GM18861 (cell line): ENCODE data around the gene TOP3A.
A peak's percentile ranks its signal among the peaks of the same experiment; 100 is the strongest.
"Not testable (repeated sequence)": the region's sequence is repeated elsewhere in the genome, so short reads cannot be mapped to it uniquely, and the experiment has no call there.

ENCODE experiments used
- ATAC-seq: cut with Tn5 transposase; IDR thresholded peaks from one replicate; pipeline ENCODE4 v1.9.1; 2021; ENCODE audit not compliant: unreplicated experiment

Gene TOP3A, protein sequence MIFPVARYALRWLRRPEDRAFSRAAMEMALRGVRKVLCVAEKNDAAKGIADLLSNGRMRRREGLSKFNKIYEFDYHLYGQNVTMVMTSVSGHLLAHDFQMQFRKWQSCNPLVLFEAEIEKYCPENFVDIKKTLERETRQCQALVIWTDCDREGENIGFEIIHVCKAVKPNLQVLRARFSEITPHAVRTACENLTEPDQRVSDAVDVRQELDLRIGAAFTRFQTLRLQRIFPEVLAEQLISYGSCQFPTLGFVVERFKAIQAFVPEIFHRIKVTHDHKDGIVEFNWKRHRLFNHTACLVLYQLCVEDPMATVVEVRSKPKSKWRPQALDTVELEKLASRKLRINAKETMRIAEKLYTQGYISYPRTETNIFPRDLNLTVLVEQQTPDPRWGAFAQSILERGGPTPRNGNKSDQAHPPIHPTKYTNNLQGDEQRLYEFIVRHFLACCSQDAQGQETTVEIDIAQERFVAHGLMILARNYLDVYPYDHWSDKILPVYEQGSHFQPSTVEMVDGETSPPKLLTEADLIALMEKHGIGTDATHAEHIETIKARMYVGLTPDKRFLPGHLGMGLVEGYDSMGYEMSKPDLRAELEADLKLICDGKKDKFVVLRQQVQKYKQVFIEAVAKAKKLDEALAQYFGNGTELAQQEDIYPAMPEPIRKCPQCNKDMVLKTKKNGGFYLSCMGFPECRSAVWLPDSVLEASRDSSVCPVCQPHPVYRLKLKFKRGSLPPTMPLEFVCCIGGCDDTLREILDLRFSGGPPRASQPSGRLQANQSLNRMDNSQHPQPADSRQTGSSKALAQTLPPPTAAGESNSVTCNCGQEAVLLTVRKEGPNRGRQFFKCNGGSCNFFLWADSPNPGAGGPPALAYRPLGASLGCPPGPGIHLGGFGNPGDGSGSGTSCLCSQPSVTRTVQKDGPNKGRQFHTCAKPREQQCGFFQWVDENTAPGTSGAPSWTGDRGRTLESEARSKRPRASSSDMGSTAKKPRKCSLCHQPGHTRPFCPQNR

DNA sequence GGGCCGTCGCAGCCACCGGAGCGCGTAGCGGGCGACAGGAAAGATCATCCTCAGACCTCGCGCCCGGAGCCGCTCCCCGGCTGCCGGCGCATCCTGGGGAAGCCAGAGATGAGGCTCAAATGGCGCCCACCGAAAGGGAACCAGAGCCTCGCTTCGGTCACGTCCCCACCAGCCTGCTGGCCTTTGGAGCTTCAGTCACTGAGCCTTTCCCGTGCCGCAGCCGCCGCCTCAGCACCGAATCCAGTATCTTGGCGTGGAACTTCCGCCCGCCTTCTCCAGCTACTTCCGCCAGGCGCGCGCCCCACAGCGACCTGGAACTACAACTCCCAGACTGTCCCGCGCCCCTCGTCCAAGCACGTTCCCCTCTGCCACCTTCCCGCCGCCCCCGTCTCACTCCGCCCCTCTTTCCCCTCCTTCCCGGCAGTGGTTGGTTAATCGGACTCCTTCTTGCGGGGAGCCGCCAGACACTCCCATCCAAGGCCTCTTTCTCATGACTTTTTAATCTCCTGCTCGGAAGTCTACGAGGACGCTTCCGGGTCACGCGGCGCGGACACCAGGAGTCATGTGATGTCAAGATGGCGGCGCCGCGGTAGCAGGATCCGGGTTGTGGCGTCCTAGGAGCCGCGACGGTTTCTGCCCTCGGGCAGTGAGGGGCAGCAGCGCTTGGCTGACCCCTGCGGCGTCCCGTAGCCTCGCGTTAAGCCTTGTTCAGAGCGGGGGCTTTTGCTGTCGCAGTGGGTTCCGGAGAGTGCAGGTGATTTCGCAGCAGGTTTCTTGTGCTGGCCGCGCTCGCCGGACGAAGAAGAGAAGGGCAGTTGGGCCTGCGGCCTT is at the start of gene TOP3A, which contains the start of gene SMCR8:
Gene TOP3A, minus strand, starts transcription at position 264 of the 831 bp plus-strand sequence. Its CDS starts 216 bp downstream, at position 48.
Gene SMCR8, plus strand, starts transcription at position 563 of the 831 bp plus-strand sequence. CDS start 497 bp downstream, outside the sequence.
- ATAC-seq: peak; percentile 53

DNA sequence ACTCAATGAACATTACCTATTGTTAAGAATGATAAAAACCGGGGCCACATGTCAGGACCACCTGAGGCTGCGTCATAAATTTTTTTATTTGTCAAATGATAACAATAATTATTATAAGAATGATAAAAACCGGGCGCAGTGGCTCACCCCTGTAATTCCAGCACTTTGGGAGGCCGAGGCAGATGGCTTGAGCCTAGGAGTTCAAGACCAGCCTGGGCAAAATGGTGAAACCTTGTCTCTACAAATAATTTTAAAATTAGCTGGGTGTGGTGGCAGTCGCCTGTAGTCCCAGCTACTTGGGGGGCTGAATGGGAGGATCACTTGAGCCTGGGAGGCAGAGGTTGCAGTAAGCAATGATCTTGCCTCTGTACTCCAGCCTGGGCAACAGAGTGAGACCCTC is 49.4 kb upstream of the TOP3A start:
- no peak for ATAC-seq

DNA sequence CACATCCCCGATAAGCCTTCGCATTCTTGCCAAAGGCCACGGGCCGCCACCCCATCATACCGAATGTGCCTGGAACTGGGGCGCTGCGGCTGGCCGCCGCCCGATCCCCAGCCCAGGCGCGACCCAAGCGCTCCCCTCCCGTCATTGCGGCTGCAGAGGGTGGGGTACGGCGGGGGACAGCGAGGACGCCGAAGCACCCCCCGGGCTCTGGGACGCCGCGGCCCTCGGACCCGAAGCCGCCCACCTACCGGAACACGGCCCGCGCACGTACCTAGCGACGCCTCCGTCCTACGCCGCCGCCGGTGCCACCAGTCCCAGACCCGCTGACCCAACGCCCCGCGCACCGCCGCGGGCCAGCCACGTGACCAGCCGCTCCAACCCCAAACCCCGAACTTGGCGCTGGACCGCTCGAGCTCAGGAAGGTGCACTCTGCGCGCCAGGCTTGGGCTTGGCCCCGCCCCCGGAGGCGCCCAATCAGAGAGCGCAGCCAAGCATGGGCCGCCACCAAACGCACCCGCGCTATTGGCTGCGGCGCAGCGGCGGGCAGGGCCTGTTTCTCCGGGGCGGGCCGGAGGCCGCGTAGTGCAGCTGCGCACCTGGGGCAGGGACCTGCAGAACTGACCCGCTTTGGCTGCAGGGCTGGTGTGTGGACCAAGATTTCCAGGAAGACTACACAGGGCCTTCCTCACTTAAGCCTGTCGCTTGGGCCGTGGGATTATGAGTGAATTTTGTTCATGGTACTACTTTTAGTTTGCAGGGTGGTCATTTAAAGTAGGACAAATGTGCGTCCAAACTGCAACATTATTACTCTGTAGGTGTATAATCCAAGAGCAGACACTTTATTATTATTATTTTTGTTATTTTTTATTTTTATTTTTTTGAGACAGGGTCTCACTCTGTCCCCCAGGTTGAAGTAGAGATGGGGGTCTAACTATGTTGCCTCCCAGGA is 48.6 kb upstream of the TOP3A start, which contains the start of gene SHMT1:
Gene SHMT1, minus strand, starts transcription at position 450 of the 949 bp plus-strand sequence. CDS start 7,569 bp downstream, outside the sequence.
- ATAC-seq: peak; percentile 96

DNA sequence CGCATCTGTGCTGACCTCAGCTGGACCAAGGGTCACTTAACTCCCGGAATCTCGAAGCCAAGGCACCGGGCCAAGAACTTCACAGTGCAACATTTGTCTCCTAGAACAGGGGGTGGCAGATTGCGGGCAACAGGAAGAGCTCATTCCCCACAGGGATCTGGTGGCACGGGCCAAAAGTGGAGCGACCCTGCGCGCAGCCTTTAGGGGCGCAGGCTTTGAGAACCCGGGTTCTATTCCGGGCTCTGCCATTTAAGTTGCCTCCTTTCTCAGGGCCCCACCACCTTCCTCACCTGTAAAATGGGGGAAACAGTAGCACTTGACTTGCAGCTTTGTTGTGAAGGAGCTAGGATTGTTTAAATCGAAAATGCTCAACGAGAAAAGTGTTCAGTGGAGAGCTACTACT is 47.9 kb upstream of the TOP3A start:
- no peak for ATAC-seq

DNA sequence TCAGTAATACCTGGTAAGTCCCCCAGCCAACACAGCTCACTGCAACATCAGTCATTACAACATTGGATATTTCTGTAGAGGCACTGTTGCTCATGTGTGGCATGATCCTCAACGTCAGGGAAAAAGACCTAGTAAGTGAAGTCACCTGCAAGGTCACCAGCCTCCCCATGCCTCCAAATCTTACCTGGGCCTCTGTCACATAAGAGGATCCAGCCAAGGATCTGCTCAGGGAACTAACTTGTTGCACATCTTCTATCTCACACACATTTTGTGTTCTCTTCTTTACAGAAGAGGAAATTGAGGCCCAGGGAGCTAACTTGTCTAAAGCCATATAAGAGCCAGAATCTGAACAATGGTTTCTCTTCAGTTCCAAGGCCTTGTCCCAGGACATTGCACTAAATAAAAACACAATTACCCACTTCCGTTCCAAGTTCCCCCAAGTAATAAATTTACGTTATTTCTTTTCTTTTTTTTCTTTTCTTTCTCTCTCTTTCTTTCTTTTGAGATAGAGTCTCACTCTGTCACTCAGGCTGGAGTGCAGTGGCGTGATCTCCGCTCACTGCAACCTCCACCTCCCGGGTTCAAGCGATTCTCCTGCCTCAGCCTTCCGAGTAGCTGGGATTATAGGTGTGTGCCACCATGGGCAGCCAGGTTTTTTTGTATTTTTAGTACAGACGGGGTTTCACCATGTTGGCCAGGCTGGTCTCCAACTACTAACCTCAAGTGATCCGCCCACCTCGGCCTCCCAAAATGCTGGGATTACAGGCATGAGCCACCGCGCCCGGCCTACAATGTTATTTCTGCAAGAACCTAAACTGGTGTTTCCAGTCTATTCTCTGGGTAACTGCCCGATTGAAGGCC is 47.3 kb upstream of the TOP3A start:
- no peak for ATAC-seq

DNA sequence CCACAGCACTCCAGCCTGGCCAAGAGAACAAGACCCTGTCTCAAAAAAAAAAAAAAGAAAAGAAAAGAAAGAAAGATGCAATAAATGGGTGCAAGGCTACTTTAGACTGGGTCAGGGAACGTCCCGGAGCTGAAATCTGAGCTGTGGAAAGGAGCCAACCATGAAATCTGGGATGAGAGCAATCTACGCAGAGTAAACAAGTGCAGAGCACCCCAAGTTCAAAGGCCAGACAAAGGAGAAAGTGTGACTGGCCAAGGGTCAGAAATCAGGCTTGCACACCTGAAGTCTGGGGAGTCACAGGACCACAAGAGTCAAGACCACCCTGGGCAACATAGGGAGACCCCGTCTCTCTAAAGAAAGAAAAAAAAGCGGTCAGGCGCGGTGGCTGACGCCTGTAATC is 45.7 kb upstream of the TOP3A start:
- no peak for ATAC-seq

DNA sequence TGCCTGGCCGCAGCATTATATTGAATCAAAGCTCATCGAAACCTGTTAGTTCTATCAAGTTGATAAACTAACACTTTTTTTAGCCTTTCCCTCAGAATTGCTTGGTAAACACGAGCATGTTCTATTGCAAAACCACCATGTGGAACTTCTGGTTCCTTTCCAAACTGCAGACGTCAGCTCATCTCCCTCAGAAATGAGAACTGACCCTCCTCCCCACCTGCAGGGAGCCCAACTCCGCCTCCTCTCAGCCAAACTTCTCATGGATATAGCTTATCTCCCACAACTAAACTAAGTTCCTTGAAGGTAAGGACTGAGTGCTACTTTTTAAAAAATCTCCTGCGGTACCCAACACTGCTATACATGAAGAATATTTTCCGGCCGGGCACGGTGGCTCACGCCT is 41.8 kb upstream of the TOP3A start:
- ATAC-seq: no peak

DNA sequence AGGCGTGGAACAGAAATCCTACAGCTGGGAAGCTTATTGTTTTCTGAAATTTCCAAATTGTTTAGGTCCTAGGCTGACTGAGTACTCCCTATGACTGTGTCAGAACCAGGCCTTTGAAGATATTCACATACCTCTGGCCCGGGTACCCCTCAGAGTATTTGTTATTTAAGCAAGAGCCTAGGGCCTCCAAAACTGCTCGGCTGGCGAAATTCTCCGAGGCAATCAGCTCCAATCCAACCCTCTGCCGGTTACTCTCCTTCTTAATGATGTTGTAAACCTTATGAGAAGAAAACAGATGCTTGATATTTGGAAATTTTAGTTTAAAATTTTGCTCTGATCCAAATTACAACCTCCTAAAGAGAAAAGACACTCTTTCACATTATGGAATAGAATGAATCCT is 38.7 kb upstream of the TOP3A start:
- ATAC-seq: no peak

DNA sequence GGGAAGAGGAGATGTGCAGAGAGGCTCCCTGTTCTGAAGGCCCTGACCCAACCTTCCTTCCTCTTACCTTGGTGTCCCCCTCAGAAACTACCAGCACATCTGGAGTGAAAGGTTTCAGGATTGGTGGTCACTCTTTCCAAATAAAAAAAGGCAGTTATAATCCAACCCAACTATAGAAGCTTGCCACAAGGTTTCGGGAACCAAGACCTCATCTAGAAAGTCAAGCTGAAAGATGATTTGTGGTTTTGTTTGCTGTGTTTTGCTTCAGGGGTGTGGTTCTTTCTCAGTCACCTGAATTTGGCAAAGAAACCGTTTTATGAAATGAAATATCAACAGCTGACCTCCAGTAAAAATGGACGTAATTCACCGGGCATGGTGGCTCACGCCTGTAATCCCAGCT is 29.2 kb upstream of the TOP3A start:
- no peak for ATAC-seq

DNA sequence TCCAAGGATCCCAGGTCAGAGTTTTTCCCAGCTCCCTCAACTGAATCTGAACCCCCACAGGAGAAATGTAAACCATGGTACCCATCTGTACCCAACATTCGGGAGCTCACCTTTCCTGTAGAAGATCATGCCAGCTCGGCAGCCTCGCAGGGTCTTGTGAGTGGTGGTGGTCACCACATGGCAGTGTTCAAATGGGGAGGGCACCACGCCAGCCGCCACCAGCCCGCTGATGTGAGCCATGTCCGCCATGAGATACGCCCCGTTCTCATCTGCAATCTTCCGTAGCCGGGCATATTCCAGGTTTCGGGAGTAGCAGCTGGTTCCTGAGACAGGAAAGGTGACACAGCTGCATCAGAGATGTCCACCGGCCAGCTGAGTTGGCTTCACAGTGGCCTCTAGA is 25.1 kb upstream of the TOP3A start:
- no peak for ATAC-seq

DNA sequence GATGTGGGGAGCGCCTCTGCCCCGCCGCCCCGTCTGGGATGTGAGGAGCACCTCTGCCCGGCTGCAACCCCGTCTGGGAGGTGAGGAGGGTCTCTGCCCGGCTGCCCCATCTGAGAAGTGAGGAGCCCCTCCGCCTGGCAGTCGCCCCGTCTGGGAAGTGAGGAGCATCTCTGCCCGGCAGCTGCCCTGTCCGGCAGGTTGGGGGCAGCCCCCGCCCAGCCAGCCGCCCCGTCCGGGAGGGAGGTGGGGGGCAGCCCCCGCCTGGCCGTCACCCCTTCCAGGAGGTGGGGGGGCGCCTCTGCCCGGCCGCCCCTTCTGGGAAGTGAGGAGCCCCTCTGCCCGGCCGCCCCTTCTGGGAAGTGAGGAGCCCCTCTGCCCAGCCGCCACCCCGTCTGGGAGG is 23.4 kb upstream of the TOP3A start:
- ATAC-seq: not testable (repeated sequence)

DNA sequence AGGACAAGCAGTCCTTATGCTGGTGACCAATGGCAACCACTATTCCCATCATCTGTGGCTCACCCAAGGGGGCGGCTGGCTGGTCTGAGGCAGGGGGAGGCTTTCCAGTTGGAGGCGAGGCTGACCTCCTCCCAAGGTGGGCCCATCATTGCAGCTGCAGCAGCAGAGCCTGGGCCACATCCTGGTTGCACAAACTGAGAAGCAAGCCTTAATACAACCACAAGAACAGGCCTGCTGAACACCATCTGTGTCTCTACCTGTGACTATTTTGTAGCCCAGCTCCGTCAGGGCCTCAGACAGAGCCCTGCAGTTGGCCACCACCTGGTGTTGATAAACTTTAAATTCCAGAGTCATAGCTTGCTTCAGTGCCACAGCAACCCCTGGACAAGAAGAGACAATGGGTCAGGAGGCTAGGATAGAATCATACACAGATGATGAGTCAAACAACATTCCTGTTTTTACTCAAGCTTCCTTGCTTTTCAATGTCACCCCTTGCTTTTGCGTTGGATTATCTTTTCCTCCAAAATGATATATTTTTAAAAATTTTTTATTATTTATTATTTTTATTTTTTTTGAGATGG is 18.2 kb upstream of the TOP3A start:
- no peak for ATAC-seq

DNA sequence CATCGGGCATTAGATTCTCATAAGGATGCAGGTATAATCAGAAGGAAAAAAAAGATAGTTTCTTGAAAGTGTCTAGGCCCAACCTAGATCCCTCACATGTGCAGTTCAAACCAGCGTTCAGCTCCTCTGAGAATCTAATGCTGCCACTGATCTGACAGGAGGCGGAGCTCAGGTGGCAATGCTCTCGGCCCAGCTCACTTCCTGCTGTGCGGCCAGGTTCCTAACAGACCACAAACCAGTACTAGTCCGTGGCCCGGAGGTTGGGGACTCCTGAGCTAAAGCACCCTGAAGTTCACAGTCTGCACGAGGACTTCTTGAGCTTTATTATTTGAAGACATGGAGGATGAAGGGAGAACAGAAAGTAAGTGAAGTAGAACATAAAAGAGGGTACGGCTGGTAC is 17.1 kb upstream of the TOP3A start:
- no peak for ATAC-seq

DNA sequence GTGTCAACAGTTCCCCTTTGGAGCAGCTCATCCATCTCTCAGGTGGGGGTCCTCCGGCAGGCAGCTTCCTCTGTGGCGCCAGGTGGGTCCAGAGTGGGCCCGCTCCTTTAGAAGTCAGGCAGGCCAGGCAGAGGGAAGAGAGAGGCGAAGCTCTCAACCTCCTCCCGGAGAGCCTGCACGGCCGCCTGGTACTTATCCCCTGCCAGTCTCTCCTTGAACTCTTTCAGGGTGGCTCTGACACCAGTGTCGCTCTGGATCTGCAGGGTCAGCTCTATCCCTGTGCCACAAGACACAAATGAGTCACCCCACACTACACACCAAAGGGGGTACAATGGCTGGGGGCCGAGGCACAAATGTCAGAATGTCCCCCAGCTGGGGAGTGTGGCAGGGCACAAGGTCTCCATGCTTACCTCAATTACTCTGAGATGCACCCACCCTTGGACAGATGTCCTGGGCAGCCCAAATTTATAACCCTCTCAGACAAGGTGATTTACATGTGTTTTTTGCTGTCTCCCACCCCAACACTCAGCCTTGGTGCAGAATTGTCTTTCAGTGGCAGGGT is 13.9 kb upstream of the TOP3A start:
- no peak for ATAC-seq

DNA sequence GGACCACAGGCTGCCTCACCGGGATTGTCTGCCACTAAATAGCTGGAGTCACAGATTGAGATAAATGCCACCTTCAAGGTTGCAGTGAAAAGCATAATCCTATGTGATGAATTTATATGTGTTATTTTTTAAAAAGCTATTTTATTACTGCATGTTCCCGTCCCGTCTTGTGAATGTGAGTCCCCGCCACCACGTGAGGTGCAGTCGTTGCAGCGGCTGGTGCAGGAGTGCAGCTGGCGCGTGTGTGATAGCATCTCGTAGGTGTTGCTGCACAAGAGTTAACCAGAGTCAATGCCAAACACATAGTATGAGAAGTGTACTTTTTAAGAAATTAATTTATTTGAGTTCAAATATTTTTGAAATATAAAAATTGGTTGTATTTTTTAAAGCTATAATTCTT is 12.8 kb upstream of the TOP3A start:
- ATAC-seq: no peak

DNA sequence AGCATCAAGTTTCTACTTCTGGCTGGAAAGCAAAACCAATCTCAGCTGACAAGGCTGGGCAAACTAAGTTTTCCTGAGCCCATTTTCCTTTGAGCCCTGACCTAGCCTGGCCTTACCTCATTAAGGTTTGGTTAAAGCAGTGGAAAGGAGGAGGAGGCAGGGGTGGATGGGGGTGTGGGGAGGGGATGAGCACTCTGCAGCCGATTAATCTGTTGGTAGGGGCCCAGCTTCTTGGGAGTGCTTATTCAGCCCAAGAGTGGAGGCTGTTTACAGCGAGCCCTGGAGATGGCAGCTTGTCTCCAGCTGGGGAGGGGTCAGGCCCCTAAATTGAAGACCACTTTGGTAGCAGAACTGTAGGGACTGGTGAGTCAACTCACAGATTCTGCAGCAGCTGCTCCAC is 12.3 kb upstream of the TOP3A start:
- no peak for ATAC-seq

DNA sequence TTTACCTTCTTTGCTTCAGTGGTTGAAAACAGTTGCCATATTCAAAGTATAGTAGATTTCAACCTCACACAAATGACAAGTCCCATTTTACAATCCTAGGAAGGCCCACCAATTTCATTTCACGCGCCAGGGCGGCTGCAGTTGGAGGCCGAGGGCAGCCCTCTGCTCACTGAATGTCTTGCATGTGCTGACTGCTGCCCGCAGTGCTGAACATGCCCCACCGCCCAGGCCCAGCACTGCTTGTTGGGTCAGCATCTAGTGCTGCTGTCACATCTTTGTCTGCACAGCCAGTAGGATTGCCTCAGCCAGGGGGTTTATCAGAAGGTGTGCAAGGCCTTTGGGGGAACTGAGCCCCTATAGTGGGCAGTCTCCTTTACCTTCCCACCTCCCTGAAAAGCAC is 11.8 kb upstream of the TOP3A start:
- no peak for ATAC-seq

DNA sequence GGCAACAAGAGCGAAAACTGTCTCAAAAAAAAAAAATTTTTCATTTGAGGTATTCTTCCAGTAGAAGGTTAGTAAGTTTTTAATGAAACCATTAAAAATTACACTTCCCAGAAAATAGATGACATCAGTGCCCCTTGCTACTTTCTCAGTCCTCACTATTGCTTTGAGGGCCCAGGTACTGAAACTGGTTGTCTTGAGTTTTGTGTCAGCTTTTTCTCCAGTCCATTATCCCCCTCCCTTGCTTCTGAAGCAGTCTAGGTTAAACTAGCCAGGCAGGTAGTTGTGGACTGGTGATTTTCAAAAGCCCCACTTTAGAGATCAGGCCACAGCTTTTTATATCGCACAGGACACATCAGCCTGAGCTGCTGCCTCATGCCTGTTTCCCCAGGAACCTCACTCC is 11.2 kb upstream of the TOP3A start:
- ATAC-seq: no peak
